Smooth muscle cell (in vitro differentiated cells): ENCODE measurements around the gene SETD3. TPM values are rescaled to one million over a fixed set of nuclear protein-coding genes. Genes with fewer than 3 reads are reported as not detected.

ENCODE experiments used
- DNase-seq: peaks from one replicate; lab custom pipeline; 2025; ENCODE audit not compliant: unreplicated experiment; lab: John Stamatoyannopoulos, UW
- H2AFZ ChIP-seq: fragments of 200-600 bp; sonication (generic); 2 replicates; pipeline ENCODE4 v1.6.0; 2016; ENCODE audit warnings: antibody characterized with exemption, low read depth, mild to moderate bottlenecking
- H3F3A ChIP-seq: fragments of 200-600 bp; sonication (generic); 2 replicates; pipeline ENCODE4 v1.6.0; 2017; ENCODE audit warnings: antibody characterized with exemption, low read depth
- H3K27ac ChIP-seq: fragments of 200-600 bp; sonication (generic); 2 replicates; pipeline ENCODE4 v1.5.1; 2016; ENCODE audit warnings: low read depth, mild to moderate bottlenecking
- H3K27me3 ChIP-seq: fragments of 200-600 bp; sonication (generic); 2 replicates; pipeline ENCODE4 v1.6.1; 2016; ENCODE audit warnings: low read depth, mild to moderate bottlenecking
- H3K36me3 ChIP-seq: fragments of 200-600 bp; sonication (generic); 2 replicates; pipeline ENCODE4 v1.5.1; 2016; ENCODE audit warnings: low read depth
- H3K4me1 ChIP-seq: fragments of 200-600 bp; sonication (generic); 2 replicates; pipeline ENCODE4 v1.5.1; 2016; ENCODE audit warnings: low read depth
- H3K4me2 ChIP-seq: fragments of 200-600 bp; sonication (generic); 2 replicates; pipeline ENCODE4 v1.6.0; 2016; ENCODE audit warnings: mild to moderate bottlenecking
- H3K4me3 ChIP-seq: fragments of 200-600 bp; sonication (generic); 2 replicates; pipeline ENCODE4 v1.5.1; 2016; ENCODE audit warnings: mild to moderate bottlenecking
- H3K79me2 ChIP-seq: fragments of 200-600 bp; sonication (generic); 2 replicates; pipeline ENCODE4 v1.6.0; 2016; ENCODE audit warnings: low read depth, mild to moderate bottlenecking
- H3K9ac ChIP-seq: fragments of 200-600 bp; sonication (generic); 2 replicates; pipeline ENCODE4 v1.6.0; 2016; ENCODE audit warnings: low read depth
- H3K9me3 ChIP-seq: fragments of 200-600 bp; sonication (generic); replicated peaks from 2 replicates; pipeline ENCODE4 v1.5.1; 2016; ENCODE audit warnings: low read depth
- H4K20me1 ChIP-seq: fragments of 200-600 bp; sonication (generic); 2 replicates; pipeline ENCODE4 v1.6.0; 2016; ENCODE audit warnings: low read depth
- WGBS: methylation state at CpG from one replicate; pipeline ENCODE4 v1.1.7; 2016; ENCODE audit warnings: low lambda C conversion rate; 5-methylcytosine and 5-hydroxymethylcytosine counted together
- polyA plus RNA-seq: library from polyadenylated mRNA; unstranded; fragments of >200 nt; fragmentation: Nextera tagmentation; extraction: Ambion mirVana; gene quantifications from 2 replicates; pipeline ENCODE4 v1.2.1, GENCODE V29; 2016
- total RNA-seq: library from RNA; depleted of rRNA; stranded (reverse); fragments of >200 nt; gene quantifications from 2 replicates; pipeline ENCODE4 v1.2.3, GENCODE V29; 2014
- TF ChIP-seq, protein P1 (sequence below): fragments of 200-600 bp; sonication (generic); IDR thresholded peaks from 2 replicates; pipeline ENCODE4 v1.5.1; 2017; ENCODE audit warnings: borderline replicate concordance, mild to moderate bottlenecking, antibody characterized with exemption; ENCODE audit not compliant: insufficient read depth, poor library complexity, severe bottlenecking

The SETD3 gene
- total and polyA plus RNA-seq, 2 experiments from 2014 or later: 49.2 to 74.9 TPM

DNA sequence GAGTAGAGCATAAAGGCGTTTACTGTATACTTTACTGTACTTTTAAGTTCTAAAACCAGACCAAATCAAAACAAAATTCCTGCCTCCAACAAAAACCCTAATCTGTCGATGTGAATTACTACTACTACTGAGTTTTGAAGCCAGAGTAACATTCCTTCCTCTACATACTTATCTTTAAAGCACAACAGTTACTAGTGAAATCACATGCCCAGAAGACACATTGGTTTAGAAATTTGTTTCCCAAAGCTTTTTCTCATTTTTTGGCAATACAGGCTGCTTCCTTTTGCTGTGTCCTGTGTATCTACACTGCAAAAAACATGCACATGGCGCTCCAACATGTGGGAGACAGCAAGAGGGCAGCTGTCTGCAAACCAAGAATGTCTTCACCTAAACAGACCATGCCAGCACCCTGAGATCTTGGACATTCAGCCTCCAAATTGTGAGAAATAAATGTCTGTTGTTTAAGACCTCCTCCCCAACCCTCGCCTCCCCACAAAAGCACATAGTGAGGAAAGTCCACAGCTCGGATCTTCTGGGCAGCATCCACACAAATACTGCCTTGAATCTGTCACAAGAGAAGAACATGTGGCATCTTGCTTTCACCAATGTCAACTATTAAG is 21.1 kb downstream of the SETD3 start:
- H2AFZ ChIP-seq: no peak overlapping the region

DNA sequence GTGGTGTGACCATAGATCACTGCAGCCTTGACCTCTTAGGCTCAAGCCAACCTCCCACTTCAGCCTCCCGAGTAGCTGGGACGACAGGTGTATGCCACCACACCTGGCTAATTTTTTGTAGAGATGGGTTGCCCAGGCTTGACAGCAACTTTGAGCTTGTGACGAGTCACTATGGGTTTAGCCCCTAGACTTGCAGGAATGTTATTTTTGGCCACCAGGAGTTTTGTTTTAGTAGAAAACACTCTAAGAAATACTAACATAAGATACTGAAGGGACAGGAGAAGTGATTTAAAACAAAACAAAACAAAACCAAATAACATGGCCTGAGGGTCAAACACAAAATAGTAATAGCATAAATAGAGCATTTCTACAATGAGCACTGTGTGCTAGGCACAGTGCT is 26.4 kb downstream of the SETD3 start:
- no peak overlapping the region for H3K9ac ChIP-seq
- H3K27ac ChIP-seq: no peak overlapping the region
- H3K36me3 ChIP-seq: peaks cover 9% of the 10 kb centered on the region
- no peaks in the 10 kb centered on the region for H3F3A ChIP-seq
- H3K4me2 ChIP-seq: no peak overlapping the region
- H3K4me1 ChIP-seq: no peaks in the 10 kb centered on the region
- 62% methylated on average over 3 of the region's 3 CpGs for WGBS
- peaks cover 38% of the 10 kb centered on the region for H3K79me2 ChIP-seq
- H3K4me3 ChIP-seq: no peak overlapping the region
- no peaks in the 10 kb centered on the region for H3K9me3 ChIP-seq
- H2AFZ ChIP-seq: no peak overlapping the region
- peaks cover 36% of the 10 kb centered on the region for H4K20me1 ChIP-seq
- TF ChIP-seq, protein P1, sequence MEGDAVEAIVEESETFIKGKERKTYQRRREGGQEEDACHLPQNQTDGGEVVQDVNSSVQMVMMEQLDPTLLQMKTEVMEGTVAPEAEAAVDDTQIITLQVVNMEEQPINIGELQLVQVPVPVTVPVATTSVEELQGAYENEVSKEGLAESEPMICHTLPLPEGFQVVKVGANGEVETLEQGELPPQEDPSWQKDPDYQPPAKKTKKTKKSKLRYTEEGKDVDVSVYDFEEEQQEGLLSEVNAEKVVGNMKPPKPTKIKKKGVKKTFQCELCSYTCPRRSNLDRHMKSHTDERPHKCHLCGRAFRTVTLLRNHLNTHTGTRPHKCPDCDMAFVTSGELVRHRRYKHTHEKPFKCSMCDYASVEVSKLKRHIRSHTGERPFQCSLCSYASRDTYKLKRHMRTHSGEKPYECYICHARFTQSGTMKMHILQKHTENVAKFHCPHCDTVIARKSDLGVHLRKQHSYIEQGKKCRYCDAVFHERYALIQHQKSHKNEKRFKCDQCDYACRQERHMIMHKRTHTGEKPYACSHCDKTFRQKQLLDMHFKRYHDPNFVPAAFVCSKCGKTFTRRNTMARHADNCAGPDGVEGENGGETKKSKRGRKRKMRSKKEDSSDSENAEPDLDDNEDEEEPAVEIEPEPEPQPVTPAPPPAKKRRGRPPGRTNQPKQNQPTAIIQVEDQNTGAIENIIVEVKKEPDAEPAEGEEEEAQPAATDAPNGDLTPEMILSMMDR: no peak
- DNase-seq: no peak
- no peaks in the 10 kb centered on the region for H3K27me3 ChIP-seq

More for the DNA sequence above, 21.1 kb downstream of the SETD3 start:
- no peaks in the 10 kb centered on the region for H3K9me3 ChIP-seq
- H4K20me1 ChIP-seq: peaks cover 37% of the 10 kb centered on the region
- TF ChIP-seq, protein P1: no peak
- H3K27ac ChIP-seq: peak overlapping the region; percentile 50
- H3K4me1 ChIP-seq: no peaks in the 10 kb centered on the region
- H3K4me3 ChIP-seq: no peak overlapping the region
- H3F3A ChIP-seq: peaks cover 8% of the 10 kb centered on the region
- no peak for DNase-seq
- H3K27me3 ChIP-seq: no peaks in the 10 kb centered on the region
- H3K36me3 ChIP-seq: peaks cover 3% of the 10 kb centered on the region
- peaks cover 72% of the 10 kb centered on the region for H3K79me2 ChIP-seq
- no peak overlapping the region for H3K9ac ChIP-seq
- WGBS: 72% methylated on average over 5 of the region's 5 CpGs
- peak overlapping the region; percentile 10 for H3K4me2 ChIP-seq

DNA sequence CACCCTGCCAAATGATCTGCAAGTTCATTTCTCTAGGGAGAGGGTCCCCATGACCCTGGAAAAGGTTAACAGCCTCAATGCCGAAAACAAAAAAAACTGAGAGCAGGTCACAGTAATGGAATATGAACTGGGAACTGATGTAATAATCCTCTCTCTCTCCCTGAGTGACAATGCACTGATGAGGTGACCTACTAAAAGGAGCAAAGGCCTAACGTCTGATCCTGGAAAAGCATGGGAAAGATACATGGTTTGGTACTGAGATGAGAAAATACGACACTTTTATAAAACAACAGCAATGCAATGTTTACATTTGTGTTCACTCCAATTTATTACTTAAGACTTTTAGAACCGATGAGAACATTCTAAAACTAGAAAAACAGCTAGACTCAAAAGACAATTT is 27.7 kb downstream of the SETD3 start:
- peaks cover 31% of the 10 kb centered on the region for H3K79me2 ChIP-seq
- H3K9me3 ChIP-seq: no peaks in the 10 kb centered on the region
- H4K20me1 ChIP-seq: peaks cover 36% of the 10 kb centered on the region
- H3K27me3 ChIP-seq: no peaks in the 10 kb centered on the region
- WGBS: 94% methylated on average over 4 of the region's 4 CpGs
- no peak overlapping the region for H3K9ac ChIP-seq
- no peak overlapping the region for H2AFZ ChIP-seq
- H3K4me3 ChIP-seq: no peak overlapping the region
- H3K4me1 ChIP-seq: no peaks in the 10 kb centered on the region
- H3K27ac ChIP-seq: no peak overlapping the region
- TF ChIP-seq, protein P1: no peak
- H3K4me2 ChIP-seq: no peak overlapping the region
- DNase-seq: no peak
- H3F3A ChIP-seq: no peaks in the 10 kb centered on the region
- peaks cover 9% of the 10 kb centered on the region for H3K36me3 ChIP-seq

DNA sequence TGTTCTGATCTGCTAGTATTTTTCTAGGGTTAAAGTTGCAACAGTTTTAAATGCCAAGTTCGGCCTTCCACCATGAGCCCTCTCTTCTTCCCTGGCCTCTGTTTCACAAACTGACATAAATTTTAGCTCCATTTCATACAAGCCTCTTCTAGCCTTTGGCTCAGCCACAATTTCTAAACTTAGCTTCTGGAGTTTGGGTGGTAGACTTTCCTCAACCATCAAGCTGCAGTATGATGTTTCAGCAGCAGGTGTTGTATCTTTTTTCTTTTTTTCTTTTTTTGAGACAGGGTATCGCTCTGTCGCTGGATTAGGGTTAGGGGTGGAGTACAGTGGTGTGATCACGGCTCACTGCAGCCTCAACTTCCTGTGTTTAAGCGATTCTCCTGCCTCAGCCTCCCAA is 29.4 kb downstream of the SETD3 start:
- Histone ChIP-seq H2AFZ (no peak overlapping the region), H3K9me3 (no peaks in the 10 kb centered on the region), H3K79me2 (peaks cover 17% of the 10 kb centered on the region), H4K20me1 (peaks cover 36% of the 10 kb centered on the region), H3F3A (no peaks in the 10 kb centered on the region), H3K36me3 (peaks cover 9% of the 10 kb centered on the region), H3K9ac (no peak overlapping the region), H3K4me1 (no peaks in the 10 kb centered on the region), H3K27ac (no peak overlapping the region), H3K4me2 (no peak overlapping the region), H3K27me3 (no peaks in the 10 kb centered on the region), H3K4me3 (no peak overlapping the region)
- WGBS: 94% methylated on average over 5 of the region's 5 CpGs
- TF ChIP-seq, protein P1: no peak
- DNase-seq: no peak
